Head of caudate nucleus (tissue), 42 donors: ENCODE measurements around the gene MBTD1.
"Not testable (repeated sequence)": the region's sequence is repeated elsewhere in the genome, so short reads cannot be mapped to it uniquely, and the experiment has no call there.

Experiments used
- DNase-seq, 42 donors: peaks; one replicate each; pipeline versions ENCODE4 v3.0.0 to v3.0.0-alpha.2; 2020 to 2021; ENCODE audit warnings: mixed read lengths in 7 of 42
- intact Hi-C: fragments of 100-400 bp; cut with DNase I; formaldehyde crosslinking; loops from one replicate; pipeline ENCODE4 v1.15.0; 2022

The MBTD1 gene

GRCh38 chr17:51259564-51260236 is at the start of gene MBTD1:
MBTD1 (minus strand) TSS chr17:51260049; CDS start chr17:51225161, 34,888 bp downstream.
- DNase-seq, result peak; percentile 92 to 100 (median 98)
- intact Hi-C loops, result loop anchor here (10.0 kb wide), 1 partner anchor 95 kb away; the partner anchor contains the start of gene NME2

GRCh38 chr17:51305182-51305581 is 45.3 kb upstream of the MBTD1 start:
- no peak for DNase-seq

GRCh38 chr17:51299859-51300258 is 40.0 kb upstream of the MBTD1 start:
- intact Hi-C loops, result loop anchor here (10.0 kb wide), 1 partner anchor 235 kb away; no protein-coding TSS in a partner anchor
- DNase-seq, result no peak

More at GRCh38 chr17:51305182-51305581, 45.3 kb upstream of the MBTD1 start:
- intact Hi-C loops, result loop anchor here (10.0 kb wide), 1 partner anchor 230 kb away; no protein-coding TSS in a partner anchor

GRCh38 chr17:51298508-51299371 is 38.9 kb upstream of the MBTD1 start:
- DNase-seq, result peak in 13 of 42 donors; percentile 10 to 66 (median 29)
- intact Hi-C loops, result no loop called here

- intact Hi-C loops, DNase-seq: not testable (repeated sequence)
Observed at GRCh38 chr17:51294338-51294737, 34.5 kb upstream of the MBTD1 start.

GRCh38 chr17:51289696-51290111 is 29.9 kb upstream of the MBTD1 start:
- intact Hi-C loops, result no loop called here
- DNase-seq, result no peak

GRCh38 chr17:51287412-51287811 is 27.6 kb upstream of the MBTD1 start:
- DNase-seq, result peak in 22 of 42 donors; percentile 7 to 80 (median 34)
- intact Hi-C loops, result no loop called here

- DNase-seq, result no peak
- intact Hi-C loops, result no loop called here
Observed at GRCh38 chr17:51279183-51279582, 19.3 kb upstream of the MBTD1 start.

GRCh38 chr17:51275381-51275780 is 15.5 kb upstream of the MBTD1 start:
- DNase-seq, result no peak
- intact Hi-C loops, result no loop called here

- DNase-seq, result no peak
- intact Hi-C loops, result no loop called here
Observed at GRCh38 chr17:51272812-51273211, 13.0 kb upstream of the MBTD1 start.

- no peak for DNase-seq
- intact Hi-C loops, result no loop called here
Observed at GRCh38 chr17:51270636-51271035, 10.8 kb upstream of the MBTD1 start.

GRCh38 chr17:51269991-51270390 is 10.1 kb upstream of the MBTD1 start:
- intact Hi-C loops, result no loop called here
- DNase-seq, result no peak

- intact Hi-C loops, DNase-seq: not testable (repeated sequence)
Observed at GRCh38 chr17:51264466-51264865, 4.6 kb upstream of the MBTD1 start.

- intact Hi-C loops, result no loop called here
- DNase-seq, result no peak
Observed at GRCh38 chr17:51263006-51263405, 3.2 kb upstream of the MBTD1 start.

GRCh38 chr17:51261024-51261963 is 1.4 kb upstream of the MBTD1 start:
- intact Hi-C loops, result no loop called here
- peak in 23 of 42 donors; percentile 10 to 81 (median 46) for DNase-seq

GRCh38 chr17:51260237-51261023 is 581 bp upstream of the MBTD1 start, which contains the start of gene UTP18:
UTP18 (plus strand) TSS chr17:51260546; CDS start chr17:51260585, 39 bp downstream.
- intact Hi-C loops, result no loop called here
- peak; percentile 84 to 99 (median 97) for DNase-seq

GRCh38 chr17:51258756-51259563 is 889 bp downstream of the MBTD1 start:
- intact Hi-C loops, result loop anchor here (10.0 kb wide), 1 partner anchor 94 kb away; the partner anchor contains the start of gene NME2
- peak in 7 of 42 donors; percentile 4 to 21 (median 7) for DNase-seq
